NCI-H2227 treated with DMSO at 0.1 percent for 48 hours (cell line): ENCODE measurements around the gene INCENP.

Source experiments
- DNase-seq: peaks from one replicate; lab custom pipeline; 2025; lab: John Stamatoyannopoulos, UW

INCENP gene

DNA sequence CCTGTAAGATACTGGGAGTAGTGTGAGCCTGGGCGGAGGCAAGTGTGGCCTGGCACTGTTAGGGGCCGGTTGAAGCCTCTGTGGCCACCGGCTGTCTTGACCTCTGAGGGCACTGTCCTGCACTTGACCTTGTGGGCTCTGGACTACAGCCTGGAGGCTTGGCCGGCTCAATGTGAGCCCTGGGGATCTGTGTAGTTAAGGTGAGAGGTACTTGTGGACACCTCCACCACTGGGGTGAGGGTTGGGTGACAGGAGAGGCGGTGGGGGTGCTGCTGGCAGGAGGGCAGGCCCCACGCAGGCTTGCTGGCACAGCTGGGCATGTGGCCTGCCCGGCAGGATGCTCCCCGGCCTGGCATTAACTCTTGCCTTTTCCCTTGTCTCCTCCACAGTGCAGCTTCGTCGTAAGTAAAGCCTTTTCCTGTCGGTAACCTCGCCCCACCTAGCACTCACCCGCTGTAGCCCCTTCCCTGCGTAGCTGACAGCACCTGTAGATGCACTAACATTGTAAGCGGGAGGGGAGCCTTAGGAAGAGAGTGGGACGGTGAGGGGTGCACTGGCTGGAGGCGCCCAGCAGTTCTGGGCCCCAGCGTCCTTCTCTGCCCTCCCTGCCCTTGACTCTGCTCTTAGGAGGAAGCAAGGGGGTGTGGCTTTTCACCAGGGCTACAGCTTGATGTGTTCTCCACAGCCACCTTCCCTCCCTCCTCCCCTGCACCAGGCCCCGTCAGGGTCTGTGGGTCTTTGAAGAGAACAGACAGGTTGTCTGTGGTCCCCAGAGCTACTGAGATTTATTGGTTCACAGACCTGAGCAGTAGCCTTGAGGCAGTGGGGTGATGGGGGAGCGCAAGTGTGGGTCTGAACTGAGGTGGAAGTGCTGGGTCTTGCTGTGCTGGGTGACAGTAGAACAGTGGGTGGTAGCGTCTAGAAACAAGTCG lies 17.6 kb downstream of the INCENP start:
- DNase-seq, result no peak

- no peak for DNase-seq
Measured at GRCh38 chr11:62142043-62142375, 18.2 kb downstream of the INCENP start.

- DNase-seq, result no peak
Measured at GRCh38 chr11:62142921-62143320, 19.1 kb downstream of the INCENP start.

DNA sequence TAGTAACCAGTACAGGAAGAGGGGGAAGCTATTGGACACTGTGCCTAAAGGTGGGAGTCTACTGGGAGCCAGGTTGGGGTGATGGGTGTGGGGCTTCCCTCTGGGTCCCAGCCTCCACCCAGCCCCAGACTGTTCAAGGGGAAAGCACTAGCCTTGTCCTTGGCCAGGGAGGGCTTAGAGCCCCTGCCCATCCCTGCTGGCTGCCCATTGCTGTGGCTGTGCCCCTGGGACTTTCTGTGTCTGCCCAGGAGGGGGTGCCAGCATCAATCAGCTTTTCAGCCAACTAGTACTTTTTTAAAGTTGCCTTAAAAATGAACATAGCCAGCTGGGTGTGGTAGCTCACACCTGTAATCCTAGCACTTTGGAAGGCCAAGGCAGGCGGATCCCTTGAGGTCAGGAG lies 19.9 kb downstream of the INCENP start:
- no peak for DNase-seq

GRCh38 chr11:62144641-62145255 lies 20.9 kb downstream of the INCENP start:
- no peak for DNase-seq

DNA sequence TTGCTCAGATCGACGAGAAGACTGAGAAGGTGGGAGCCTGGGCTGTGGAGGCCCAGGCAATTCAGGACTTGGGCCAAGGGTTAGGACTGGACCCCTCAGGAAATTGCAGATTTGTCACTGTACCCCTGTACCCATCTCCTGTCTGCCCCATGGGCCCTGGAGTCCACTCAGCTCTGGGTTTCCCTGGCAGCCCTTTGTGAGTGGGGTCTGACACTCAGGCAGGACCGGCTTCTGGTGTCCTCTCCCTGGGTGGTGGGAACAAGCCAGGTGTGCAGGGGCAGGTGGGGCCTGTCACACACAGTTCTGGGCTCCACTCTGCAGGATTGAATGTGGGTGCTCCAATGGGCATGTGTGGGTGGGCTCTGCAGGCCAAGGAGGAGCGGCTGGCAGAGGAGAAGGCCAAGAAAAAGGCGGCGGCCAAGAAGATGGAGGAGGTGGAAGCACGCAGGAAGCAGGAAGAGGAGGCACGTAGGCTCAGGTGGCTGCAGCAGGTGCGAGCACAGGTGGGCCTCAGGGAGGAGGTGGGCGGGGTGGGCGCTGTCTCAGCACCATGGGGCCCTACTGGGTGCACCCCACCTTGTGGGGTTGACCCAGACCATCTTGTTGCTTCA lies 21.6 kb downstream of the INCENP start:
- DNase-seq, result no peak

- DNase-seq, result no peak
Measured at GRCh38 chr11:62146476-62147200, 22.8 kb downstream of the INCENP start.

GRCh38 chr11:62147545-62147944 lies 23.7 kb downstream of the INCENP start:
- no peak for DNase-seq

DNA sequence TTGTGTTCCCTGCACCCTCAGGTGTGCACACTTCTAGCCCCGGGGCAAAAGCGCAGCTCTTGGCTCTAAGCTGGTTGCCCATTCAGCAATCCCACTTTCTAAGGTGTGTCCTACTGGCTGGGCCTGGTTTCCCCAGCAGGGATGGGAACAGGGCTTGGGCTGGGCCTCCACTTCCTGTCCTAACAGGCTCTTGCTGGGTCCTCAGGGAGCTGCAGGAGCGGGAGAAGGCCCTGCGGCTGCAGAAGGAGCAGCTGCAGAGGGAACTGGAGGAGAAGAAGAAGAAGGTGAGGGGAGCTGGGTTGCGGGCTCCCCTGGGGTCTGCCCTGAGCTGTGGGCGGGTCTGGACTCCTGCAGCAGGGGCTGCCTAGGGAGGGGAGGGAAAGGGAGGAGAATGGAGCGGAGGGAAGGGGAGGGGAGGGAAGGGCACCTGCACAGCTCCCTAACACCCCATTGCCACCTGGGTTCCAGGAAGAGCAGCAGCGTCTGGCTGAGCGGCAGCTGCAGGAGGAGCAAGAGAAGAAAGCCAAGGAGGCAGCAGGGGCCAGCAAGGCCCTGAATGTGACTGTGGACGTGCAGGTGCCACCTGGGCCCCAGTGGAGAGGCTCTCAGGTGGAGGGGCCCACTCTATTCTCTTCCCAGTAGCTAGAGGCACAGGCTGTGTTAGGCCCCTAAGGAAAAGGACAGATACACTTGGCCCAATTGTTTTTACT lies 24.6 kb downstream of the INCENP start:
- no peak for DNase-seq

DNA sequence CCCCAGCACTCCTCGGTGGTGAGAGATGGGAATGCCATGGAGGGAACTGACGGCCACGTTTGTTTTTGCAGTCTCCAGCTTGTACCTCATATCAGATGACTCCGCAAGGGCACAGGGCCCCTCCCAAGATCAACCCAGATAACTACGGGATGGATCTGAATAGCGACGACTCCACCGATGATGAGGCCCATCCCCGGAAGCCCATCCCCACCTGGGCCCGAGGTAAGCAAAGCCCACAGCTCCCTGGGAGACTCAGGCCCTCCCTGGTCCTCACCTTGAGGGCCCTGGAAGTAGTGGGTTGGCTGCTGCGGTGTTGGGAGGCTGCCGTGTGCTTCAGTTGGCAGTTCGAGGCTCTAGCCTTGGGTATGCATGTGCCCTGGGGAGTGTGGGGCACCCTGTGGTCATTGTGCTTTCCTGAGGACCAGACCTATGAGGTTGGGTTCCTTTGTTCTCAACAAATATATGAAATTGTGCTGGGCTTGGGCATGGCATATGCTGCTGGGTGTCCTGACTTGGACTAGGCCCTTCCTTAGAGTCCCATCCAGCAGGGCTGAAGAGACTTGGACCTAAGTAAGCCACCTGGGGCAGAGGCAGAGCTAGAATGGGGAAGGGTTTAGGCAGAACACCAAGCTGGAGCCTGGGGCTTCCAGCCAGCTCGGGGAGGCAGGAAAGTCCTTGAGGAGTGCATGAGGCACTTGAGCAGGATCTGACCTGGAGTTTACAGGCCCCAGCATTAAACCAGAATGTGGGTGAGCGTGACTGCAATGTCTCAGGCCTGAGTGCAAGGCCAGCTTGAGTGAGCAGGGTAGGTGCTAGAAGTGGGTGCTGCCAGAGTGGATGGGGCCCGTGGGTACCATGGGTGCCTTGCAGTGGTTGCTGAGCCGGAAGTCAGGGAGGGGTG lies 26.4 kb downstream of the INCENP start:
- DNase-seq, result no peak

DNA sequence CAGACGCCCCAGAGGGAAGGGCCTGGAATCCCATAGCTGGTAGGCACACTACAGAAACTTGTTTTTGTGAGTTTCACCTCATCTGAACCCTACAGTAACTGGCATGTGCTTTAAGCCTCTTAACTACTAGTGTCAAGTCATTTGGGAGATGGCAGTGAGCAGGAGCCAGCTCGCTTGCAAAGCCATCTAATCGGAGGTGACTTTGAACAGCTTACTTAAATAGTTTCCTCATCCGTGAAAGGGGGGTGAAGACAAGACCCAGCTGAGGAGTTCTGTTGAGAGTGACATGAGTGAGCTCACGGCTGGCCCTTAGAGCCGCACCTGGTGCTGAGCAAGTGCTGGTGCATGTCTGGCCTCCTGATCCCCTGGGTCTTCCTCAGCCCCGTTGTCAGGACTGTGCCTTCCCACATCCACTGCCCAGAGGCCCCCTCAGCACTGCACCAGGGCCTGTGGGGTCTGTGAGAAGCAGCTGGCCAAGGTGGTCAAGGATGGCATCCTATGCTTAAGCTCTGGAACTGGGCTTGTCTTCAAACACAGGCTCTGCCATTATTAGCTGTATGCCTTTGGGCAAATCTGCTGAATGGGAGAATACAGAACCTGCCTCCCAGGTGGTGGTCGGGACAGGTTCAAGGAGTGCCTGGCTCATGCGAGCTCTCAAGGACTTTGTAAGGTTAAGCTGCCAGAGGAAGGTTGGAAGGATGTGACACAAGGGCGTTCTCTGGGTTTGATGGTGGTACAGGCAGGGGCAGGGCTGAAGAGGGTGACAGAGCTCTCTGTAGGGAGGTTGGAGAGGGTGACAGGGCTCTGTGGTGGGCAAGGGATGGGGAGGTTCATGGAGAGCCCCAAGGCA lies 27.3 kb downstream of the INCENP start:
- no peak for DNase-seq

DNA sequence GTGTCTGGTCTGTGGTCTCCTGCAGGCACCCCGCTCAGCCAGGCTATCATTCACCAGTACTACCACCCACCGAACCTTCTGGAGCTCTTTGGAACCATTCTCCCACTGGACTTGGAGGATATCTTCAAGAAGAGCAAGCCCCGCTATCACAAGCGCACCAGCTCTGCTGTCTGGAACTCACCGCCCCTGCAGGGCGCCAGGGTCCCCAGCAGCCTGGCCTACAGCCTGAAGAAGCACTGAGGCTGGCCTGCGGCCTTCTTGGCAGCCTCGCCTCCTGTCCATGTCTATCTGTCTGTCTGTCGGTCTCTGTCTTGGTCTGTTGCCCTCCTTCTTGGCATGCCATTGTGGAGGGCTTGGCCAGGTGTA lies 27.9 kb downstream of the INCENP start:
- DNase-seq, result no peak

- DNase-seq, result no peak
Measured at GRCh38 chr11:62152245-62153086, 28.7 kb downstream of the INCENP start.

DNA sequence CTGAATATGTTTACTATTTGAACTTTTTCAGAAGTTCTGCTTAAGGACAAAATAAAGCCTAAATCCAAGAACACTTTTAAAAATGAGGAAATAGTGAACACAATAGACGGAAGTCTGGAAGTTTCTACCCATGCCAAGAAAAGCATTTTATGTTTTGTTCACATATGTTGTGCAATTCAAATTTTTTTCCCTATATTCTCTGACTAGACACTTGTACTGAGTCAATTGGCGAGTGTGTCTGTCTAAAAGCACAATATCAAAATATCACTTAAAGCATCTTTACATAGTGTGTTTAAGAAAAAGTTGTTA lies 29.2 kb downstream of the INCENP start:
- no peak for DNase-seq

GRCh38 chr11:62153617-62154016 lies 29.8 kb downstream of the INCENP start:
- DNase-seq, result no peak

DNA sequence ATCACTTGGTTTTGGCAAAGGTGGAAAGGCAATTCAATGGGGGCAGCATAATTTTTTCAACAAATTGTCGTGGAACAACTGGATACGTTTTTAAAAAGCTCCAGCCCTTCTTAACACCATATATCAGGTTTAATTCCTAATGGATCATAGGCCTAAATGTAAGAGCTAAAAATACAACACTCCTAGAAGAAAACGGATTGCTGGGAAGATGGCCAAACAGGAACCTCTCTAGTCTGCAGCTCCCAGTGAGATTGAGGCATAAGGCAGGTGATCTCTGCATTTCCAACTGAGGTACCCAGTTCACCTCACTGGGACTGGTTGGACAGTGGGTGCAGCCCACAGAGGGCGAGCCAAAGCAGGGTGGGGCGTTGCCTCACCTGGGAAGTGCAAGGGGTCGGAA lies 33.8 kb downstream of the INCENP start:
- DNase-seq, result no peak

- no peak for DNase-seq
Measured at GRCh38 chr11:62166371-62166770, 42.6 kb downstream of the INCENP start.

DNA sequence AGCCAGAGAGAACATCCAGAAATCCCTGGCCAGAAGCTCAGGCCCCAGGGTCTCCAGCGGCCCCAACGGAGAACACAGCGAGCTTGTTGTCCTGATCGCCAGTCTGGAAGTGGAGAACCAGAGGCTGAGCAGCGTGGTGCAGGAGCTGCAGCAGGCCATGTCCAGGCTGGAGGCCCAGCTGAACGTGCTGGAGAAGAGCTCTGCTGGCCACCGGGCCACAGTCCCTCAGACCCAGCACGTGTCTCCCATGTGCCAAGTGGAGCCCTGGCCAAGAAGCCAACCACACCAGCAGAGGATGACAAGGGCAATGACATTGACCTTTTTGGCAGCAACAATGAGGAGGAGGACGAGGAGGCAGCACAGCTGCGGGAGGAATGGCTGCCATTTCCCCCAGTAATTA lies 45.6 kb downstream of the INCENP start:
- DNase-seq, result no peak

DNA sequence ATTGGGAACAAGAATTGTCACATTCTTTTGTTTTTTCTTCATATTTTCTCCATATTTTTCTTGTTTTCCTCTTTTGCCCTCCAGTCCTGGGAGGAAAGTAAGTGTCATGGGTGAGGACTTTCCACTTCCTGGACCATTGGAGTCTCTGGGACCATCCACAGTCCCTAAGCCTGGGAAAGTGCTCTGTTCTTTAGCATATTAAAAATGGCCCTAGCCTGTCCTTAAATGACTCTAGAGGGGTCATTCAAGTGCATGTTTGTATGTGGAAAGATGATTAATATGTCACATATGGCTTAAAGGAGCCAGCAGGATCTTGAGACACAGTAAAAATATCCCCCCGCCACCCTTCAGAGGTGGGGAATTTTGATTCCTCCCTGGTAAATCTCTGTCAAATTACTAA lies 46.1 kb downstream of the INCENP start:
- no peak for DNase-seq
